Ovary (tissue), 9 donors: Measurements from ENCODE around the gene FAH. TPM values are rescaled to one million over a fixed set of nuclear protein-coding genes. Genes with fewer than 3 reads are reported as not detected.

Experiments
- DNase-seq, 5 donors: peaks; one replicate each; pipeline ENCODE4 v3.0.0-alpha.2; 2019 to 2020
- H3K27ac ChIP-seq, 2 donors: fragments of 200-600 bp; one replicate each; pipeline versions ENCODE4 v1.5.1 to v1.8.0; 2019 to 2022
- H3K27me3 ChIP-seq: fragments of 200-600 bp; one replicate; pipeline ENCODE4 v1.8.0; 2022
- H3K36me3 ChIP-seq: fragments of 200-600 bp; sonication (generic); one replicate; pipeline ENCODE4 v1.5.1; 2019
- H3K4me1 ChIP-seq: one replicate; pipeline ENCODE4 v1.8.1; 2013; ENCODE audit warnings: mild to moderate bottlenecking, moderate library complexity; ENCODE audit not compliant: insufficient read depth
- H3K4me3 ChIP-seq: fragments of 200-600 bp; sonication (generic); one replicate; pipeline ENCODE4 v1.5.1; 2017
- H3K9me3 ChIP-seq, 2 donors: fragments of 200-600 bp in 1 of 2; sonication (generic) in 1 of 2; one replicate each; pipeline versions ENCODE4 v1.5.1 to v1.8.1; 2013 to 2019; ENCODE audit warnings: mild to moderate bottlenecking in 1 of 2, moderate library complexity in 1 of 2
- CTCF ChIP-seq, 3 donors: fragments of 450-650 bp in 2 of 3; fragments of 200-600 bp in 1 of 3; IDR thresholded peaks; one replicate each; pipeline versions ENCODE4 v1.5.1 to v1.8.0; 2016 to 2022; ENCODE audit warnings: antibody characterized with exemption in 3 of 3, mild to moderate bottlenecking in 1 of 3
- EP300 ChIP-seq: sonication (generic); formaldehyde crosslinking; IDR thresholded peaks from one replicate; pipeline ENCODE4 v1.6.1; 2017; ENCODE audit warnings: antibody characterized with exemption
- POLR2A ChIP-seq: fragments of 450-650 bp; IDR thresholded peaks from one replicate; pipeline ENCODE4 v1.6.1; 2017; ENCODE audit warnings: antibody characterized with exemption, mild to moderate bottlenecking, moderate library complexity
- WGBS, 3 donors: extraction: QIAGEN DNeasy Blood & Tissue Kit in 1 of 3; methylation state at CpG; one replicate each; pipeline versions ENCODE4 v1.1.5 to v1.1.7; 2013 to 2017; 5-methylcytosine and 5-hydroxymethylcytosine counted together
- intact Hi-C, 4 donors: fragments of 100-400 bp; cut with DNase I; formaldehyde crosslinking; loops; one replicate each; pipeline versions ENCODE4 v1.11.0 to v1.15.1; 2022 to 2023
- polyA plus RNA-seq, 2 donors: library from polyadenylated mRNA; stranded (reverse); fragments of 200-250 nt in 1 of 2; fragments of 350-450 nt in 1 of 2; fragmentation: Illumina TruSeq in 1 of 2; extraction: RNeasy Lipid Tissue Mini Kit (QIAGEN cat#74804) in 1 of 2; gene quantifications; one replicate each; pipeline ENCODE4 v1.2.3, GENCODE V29; 2013 to 2014
- total RNA-seq, 7 donors: library from RNA; depleted of rRNA in 2 of 7; stranded (reverse); fragments of >200 nt in 2 of 7; fragmentation: NEBNext Ultra II Directional in 3 of 7; extraction: Animal tissue kit (Norgen Biotek cat#: 25700) in 3 of 7; gene quantifications; one replicate each; pipeline versions ENCODE4 v1.1.0 to v1.2.4, GENCODE V29; 2016 to 2023
- donor health status: DM: no; HTN: no; CAD: no; lungs with moderate emphysema.
- donor health status: DM: no; HTN: no; CAD: no.
- donor health status: Bipolar disorder and iron deficiency.
- donor health status: DM: yes; HTN: yes; CAD: no.
- donor health status: DM: no; HTN: no; CAD: no.
- donor health status: DM: yes; HTN: yes; CAD: no.

The FAH gene
- total and polyA plus RNA-seq, 9 donors = 19.0 to 47.2 (median 30.8) TPM

- WGBS, 3 donors = 53 to 78% (median 61%) methylated on average over 4 of the region's 4 CpGs
- Histone ChIP-seq H3K36me3 (no peaks in the 10 kb centered on the region), H3K27ac (no peak overlapping the region), H3K4me3 (no peak overlapping the region), H3K4me1 (no peaks in the 10 kb centered on the region), H3K27me3 (no peaks in the 10 kb centered on the region), H3K9me3 (no peaks in the 10 kb centered on the region)
- no peak for DNase-seq
- intact Hi-C loops = no loop called here
- no peak for TF ChIP-seq CTCF (IDR thresholded peaks at IDR 0.05)
- no peak for TF ChIP-seq EP300
- no peak for TF ChIP-seq POLR2A
These were observed 82.1 kb downstream of the FAH start for GRCh38 chr15:80234883-80235282.

Other genes with a start within 250 kb of the FAH start
- gene BCL2A1, start 181.8 kb upstream of the FAH start, total RNA-seq = 1 to 10 TPM in 4 of 7 donors, under 1 TPM in 2, not detected in 1; 0.48 to 4.0 (median 1.2) TPM
- gene BCL2A1, start 181.8 kb upstream of the FAH start, polyA plus RNA-seq = 1 to 10 TPM in 1 of 2 donors, under 1 TPM in 1; 0.50 to 2.0 TPM
- gene ZFAND6, start 93.3 kb upstream of the FAH start, total RNA-seq = 100 to 1,000 TPM in 1 of 7 donors, 10 to 100 TPM in 6; 57.3 to 105 (median 70.3) TPM
- gene ZFAND6, start 93.3 kb upstream of the FAH start, polyA plus RNA-seq = 10 to 100 TPM; 62.6 to 65.4 TPM
- gene CTXND1, start 99.2 kb downstream of the FAH start, total RNA-seq = under 1 TPM in 6 of 7 donors, not detected in 1; 0.05 to 0.52 (median 0.27) TPM
- gene CTXND1, start 99.2 kb downstream of the FAH start, polyA plus RNA-seq = under 1 TPM; 0.04 to 0.17 TPM